SK-N-MC (cell line): ENCODE results near the gene PAGR1.

ENCODE experiments used
- EZH2 ChIP-seq: fragments of 200-600 bp; sonication (generic); IDR thresholded peaks from one replicate; pipeline ENCODE4 v1.6.1; 2017; ENCODE audit warnings: antibody characterized with exemption
- POLR2AphosphoS5 ChIP-seq: IDR thresholded peaks from 2 replicates; pipeline ENCODE4 v1.6.1; 2012; ENCODE audit warnings: mild to moderate bottlenecking, low read depth, low read length, borderline replicate concordance

DNA sequence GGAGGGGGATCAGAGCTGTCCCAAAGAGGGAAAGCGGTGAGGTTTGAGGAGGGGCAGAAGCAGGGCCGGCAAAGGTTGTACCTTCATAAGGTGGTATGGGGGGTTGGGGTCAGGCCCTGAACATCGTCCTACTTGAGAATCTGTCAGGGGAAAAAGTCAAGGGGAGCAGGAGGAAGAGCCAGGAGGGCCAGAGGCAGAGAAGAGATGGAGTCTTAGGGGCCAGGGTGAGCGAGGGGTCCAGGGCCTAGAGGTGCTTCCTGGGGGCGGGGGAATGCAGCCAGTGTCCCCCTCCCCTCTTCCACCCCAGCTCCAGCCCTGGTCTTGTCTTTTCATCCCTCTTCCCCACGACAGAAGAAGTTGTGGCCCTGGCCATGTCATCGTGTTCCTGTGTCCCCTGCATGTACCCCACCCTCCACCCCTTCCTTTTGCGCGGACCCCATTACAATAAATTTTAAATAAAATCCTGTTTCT lies 5.2 kb upstream of the PAGR1 start:
- TF ChIP-seq EZH2, result no peak
- no peak for TF ChIP-seq POLR2AphosphoS5
